ENCODE measurements around the gene BRD3OS.

The BRD3OS gene

DNA sequence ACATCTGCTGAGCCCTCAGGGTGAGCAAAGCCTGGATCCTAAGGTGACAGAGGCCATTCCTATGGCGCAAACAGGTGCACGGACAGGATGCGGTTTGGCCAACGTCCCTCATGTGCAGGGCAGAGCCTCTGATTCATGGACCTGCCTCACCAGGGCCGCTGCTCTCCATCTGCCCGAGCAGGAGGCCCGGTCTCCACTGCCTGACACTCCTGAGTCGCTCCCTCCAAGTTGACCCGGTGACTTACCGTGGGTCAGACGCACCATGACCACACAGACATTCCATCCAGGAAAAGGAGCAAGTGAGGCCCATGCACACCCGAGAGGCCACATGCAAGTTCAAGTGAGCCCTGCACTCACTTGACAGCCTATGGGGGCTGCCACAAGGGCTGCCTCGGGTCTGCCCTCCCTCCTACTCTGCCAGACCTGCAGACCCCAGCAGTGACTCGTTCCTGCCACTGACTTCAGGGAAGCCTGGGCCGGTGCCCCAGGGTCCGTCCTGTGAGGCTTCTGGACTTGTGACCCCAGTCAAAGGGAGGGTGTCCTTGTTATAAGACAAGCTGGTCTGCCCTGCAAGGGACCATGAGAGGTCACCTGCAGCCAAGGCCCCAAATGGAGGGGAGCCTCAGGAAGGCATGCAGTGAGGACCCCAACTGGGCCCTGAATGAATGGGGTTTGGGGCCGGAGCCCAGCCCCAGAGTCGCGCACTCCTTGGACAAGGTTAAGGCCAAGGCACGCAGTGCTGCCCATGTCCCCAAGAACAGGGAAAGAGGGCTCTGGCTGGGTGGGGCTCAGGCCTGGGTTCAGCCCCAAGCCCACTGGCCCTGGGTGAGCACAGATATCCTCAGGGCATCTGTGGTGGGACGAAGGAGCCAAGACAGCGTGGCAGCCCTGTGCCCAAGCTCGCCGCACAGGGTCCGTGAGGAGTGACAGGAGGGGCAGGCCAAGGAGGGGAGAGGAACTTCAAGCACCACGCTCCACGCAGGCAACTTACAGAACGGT is 10.1 kb downstream of the BRD3OS start:
- no peak for FAIRE-seq

DNA sequence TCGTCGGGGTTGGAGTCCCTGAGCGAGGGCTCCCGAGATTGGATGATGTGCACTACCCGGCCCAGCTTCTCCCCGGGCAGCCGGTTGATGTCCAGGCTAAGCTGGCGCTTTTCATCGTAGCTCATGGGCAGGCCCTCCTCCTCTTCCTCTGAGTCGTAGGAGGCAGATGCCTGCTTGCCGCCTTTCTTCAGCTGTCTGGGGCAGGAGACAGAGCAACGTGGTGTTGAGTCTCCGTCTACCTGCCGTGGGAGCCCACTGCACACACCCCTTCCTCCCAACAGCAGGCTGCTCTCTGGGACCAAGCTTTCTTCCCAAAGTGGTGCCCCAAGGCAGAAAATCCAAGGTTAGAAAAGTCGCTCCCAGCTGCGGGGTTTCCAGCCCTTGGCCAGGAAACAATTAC is 10.8 kb downstream of the BRD3OS start:
- FAIRE-seq: no peak

DNA sequence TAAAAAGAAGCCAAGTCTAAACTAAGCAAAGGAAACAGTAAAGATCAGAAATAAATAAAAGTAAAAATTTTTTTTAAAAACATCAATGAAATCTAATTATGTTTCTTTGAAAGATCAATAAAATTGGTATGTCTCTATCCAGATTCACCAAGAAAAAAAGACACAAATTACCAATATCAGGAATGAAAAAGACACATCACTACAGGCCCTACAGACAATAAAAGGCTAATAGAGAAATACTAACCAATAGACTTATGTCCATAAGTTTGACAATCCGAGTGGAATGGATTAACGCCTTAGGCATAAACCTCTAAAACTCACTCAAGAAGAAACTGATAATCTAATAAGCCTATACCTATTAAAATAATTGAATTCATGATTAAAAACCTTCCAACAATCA is 12.4 kb downstream of the BRD3OS start:
- peak; percentile 39 for FAIRE-seq

DNA sequence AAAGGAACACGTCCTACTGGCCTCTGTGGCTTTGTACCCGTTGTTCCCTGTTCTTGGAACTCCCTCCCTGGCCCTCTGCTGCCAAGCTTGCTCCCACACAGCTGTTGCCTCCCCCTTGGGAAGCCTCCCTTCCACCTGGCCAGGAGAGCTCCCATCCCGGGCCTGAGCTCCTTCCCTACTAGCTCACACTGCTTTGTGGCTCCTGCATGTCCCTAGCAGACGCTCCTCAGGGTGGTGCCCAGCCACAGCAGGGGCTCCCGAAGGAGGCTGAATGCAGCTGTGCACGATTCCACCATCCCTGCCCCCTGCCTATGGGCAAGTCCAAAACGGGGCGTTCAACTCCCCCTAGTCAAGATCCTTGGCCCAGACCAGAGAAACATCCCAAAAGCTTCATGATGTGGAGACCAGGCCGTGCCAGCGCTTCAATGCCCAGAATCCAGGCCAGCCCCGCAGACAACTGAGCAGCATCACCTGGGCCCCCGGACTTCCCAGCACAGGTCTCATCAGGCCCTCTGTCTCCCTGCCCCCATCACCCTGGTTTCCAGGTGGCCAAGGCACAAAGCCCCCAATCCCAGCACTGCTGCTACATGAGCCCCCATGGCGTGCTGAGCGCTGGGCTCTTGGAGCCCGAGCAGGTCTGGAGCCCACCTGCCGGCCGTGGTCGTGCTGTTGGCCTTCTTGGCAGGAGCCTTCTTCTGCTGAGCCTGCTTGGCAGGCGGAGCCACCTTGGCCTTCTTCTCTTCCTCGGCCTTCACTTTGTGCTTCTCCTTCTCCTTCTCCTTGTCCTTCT is 14.3 kb downstream of the BRD3OS start:
- FAIRE-seq: no peak

DNA sequence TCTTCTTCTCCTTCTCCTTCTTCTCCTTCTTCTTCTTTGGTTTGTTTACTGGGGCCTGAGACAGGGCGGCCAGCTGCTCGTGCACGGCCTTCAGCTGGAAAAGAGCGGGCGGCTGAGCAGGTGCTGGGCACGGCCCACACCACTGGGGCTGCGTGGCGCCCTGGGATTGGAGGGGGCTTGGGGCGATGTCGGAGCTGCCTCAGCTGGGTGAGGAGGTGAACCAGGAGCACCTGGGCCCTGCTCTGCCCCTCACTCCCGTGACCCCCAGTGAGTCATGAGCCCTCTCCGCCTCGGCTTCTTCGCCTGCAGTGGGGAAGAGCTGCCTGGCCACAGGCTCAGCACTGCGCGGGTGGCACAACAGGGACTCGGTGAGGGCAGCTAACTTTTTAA is 14.9 kb downstream of the BRD3OS start:
- no peak for FAIRE-seq

DNA sequence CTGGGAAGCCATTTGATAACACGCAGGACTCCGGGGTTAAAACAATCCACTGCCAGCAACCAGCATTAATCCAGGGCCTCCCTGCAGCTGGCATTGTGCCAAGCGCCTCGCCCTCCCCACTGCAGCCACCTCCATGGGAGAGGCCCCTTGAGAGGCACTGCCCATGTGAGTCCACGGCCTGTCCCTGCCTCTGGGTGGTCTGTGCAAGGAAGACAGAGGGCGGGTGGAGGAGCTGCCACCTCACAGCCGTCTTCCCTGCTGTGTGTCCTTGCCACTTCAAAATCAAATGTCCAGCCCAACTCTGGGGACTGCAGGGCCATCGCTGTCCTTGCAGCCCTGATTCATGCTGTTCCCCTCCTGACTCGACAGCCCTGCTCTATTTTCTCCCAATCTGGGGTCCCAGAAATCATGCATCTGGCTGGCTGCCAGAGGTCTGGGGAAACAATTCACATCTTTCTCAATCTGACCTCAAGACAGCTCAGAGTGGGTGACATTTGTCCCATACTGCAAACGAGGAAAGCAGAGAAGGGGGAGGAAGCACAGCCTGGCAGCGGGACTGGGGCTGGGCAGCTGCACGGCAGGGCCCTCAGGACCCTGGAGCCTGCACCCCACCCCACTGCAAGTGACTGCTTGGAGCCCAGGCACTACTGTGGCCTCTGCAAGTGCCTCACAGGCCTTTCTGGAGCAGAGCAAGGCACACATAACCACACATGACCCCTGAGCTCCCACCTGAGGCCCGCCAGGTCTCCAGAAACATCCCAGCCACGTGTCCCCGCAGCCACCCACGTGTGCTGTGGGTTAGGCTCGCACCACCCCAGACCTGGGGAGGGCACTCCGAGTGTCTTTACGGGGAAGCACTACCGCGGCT is 15.7 kb downstream of the BRD3OS start:
- FAIRE-seq: no peak

DNA sequence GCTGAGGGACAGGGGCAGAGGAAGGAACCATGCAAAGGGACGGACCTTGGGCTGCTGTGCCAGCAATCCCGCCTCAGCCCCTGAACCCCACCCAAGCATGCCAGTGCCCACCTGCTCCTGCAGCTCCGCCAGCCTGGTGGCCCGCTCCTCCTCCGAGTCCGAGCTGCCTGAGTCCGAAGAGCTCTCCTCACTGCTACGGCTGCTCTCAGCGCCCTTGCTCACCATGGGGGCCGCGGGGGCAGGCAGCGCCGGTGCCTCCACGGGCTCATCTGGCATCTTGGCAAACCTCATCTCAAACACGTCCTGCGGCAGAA is 16.3 kb downstream of the BRD3OS start:
- no peak for FAIRE-seq

DNA sequence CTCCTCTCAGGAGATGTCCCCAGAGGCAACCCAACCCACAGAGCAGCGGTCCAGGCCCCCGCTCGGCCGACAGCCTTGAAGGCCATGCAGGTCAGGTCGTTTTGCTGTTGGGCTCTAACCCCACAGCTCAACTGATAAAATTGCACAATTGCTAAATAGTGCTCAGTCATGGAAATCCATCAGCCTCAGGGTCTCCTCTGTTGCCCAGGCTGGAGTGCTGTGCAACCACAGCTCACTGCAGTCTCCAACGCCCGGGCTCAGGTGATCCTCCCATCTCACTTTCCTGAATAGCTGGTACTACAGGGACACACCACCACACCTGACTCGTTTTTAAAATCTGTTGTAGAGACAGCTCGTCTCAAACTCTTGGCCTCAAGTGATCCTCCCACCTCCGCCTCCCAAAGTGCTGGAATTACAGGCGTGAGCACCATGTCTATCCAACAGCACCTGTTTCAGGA is 18.3 kb downstream of the BRD3OS start:
- no peak for FAIRE-seq

DNA sequence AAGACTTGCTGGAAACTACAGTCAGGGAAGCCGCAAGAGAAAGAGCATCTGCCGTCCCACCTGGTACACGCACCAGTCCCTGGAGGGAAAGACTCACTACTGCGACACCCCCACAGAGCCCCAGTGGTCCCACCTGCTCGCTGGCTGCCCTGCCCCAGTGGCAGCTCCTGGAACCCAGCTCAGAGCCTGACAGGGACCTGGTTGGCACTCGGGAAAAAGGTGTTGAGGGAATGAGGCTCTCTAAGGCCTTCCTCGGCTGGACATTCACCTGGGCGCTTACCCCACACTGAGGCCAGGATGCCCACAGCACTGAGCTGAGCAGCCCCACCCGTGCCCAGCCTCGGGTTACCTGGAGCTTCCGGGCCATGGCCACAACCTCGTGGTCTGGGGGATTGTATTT is 19.7 kb downstream of the BRD3OS start:
- FAIRE-seq: no peak

DNA sequence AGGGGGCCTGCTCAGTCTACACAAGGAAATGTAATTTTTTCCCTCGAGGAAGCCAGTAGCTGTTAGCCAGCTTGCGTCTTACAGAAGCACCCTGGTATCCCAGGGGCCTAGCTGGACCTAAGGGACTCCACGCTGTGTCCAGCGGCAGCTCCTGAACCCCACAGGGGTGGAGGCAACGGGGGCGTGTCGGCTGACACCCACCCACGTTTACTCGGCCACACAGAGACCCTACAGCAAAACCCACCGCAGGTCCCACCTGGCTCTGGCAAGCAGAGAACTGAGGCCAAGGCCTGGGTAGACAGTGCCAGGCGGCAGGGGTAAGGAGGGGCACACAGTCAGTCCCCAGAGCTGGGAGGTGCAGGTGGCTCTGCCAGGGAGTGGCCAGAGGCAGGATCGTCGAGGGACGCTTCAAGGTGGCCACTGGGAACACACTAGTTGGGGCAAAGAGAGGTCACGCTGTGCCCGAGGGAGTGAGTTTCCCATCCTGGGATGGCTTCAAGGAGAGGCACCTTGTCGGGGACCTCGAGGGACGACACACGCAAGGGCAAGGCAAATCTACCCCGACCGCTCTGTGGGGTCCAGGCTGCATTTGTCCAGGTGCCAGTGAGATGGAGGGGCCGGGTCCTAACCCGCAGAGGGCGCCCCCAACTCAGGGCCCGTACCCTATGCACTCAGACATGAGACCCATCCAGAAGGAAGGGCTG is 20.7 kb downstream of the BRD3OS start:
- FAIRE-seq: no peak

DNA sequence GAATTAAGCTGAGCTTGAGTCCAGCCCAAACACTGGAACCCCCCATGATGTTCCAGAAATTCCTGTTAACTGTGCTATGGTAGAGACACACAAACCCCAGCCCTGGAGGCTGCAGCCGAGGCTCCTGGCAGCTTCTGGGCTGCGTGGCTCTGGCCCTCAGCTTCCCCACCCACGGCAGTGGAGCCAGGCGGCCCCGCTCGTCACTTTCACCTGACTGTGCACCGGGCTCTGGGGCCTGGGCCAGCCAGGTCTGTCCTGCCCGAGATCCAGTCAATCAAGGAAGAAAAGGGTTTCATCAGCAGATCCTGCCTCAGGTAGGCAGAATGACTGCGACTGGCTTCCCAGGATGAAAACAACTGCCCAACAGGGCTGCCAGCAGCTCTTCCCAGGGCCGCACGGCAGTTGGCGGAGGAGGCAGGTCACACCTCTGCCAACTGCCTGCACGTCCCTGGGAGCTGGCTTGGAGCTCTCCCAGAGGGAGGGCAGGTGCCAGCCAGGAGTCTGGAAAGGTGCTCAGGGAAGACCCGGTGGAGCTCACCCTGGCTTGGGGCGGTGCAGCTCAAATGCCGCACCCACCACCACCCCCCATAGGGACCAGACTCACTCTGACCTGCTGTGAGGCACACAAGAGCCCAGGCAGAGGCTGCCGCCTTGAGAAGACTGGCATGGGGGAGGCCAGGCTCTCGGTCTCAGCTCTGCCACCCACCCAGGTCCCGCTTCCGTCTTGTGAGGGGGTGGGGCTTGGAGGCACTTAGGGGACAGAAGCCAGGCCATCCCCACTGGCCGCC is 21.8 kb downstream of the BRD3OS start:
- no peak for FAIRE-seq

DNA sequence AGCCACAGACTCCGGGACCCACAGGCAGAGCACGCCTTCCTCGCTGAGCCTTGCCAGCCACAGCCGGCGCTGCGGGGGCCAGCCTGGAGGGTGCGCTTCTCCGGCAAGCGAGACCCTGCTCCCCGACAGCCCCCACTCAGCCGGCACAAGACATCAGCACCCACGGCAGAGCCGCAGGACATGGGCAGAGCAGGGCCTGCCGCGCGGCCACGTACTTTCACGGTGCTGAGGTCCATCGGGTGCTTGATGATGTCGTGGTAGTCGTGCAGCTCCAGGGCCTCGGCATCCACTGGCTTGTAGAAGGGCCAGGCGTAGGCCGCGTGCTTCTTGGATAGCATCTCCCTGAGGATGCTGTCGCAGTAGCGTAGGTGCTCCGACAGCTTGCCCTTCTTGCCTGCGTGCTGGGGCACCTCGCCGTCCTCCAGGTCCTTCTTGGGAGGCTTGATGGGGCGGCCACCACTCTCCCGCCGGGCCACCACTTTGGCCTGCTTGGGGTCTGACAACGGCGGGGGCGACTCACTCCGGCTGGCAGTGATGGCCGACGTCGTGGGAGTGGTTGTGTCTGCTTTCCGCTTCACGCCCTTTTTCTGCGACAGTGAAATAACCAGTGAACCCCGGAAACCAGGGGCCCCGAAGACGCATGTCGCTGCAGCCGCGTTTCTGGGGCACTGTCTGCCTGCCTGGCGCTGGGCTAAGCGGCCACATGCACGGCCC is 22.7 kb downstream of the BRD3OS start:
- no peak for FAIRE-seq

DNA sequence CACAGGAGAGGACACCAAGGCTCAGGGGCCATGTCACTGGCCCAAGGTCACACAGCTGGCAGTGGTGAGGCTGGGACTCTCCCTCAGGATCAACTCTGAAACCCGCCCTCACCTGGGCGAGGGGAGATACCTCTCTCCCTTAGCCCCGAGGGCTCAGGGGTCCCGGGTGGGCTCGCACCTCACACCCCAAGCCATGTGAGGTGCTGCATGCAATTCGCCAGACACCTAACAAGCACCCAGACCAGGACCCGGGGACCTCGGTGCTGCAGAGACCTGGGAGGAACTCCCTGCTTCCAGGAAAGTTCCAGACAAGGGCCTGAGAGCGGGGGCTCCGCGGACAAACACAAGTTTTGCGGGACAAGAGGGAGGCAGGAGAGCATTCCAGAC is 23.3 kb downstream of the BRD3OS start:
- no peak for FAIRE-seq

DNA sequence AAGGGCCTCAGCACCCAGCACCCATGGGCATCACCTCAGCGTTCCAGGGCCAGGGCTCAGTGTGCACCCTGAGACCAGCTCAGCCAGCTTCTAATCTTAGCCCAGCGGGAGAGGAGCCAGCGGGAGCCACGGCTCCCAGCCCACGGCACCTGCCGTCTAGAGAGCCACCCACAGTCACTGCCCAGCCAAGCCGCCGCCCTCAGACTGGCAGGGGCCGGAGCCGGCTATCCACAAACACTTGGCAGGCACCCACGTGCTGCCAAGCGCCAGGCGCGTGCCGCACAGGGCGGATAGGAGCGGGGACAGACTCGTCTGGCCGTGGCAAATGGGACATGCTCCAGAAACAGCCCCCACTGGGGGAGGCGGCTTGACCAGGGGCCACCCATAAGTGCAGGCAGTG is 24.0 kb downstream of the BRD3OS start:
- FAIRE-seq: no peak

DNA sequence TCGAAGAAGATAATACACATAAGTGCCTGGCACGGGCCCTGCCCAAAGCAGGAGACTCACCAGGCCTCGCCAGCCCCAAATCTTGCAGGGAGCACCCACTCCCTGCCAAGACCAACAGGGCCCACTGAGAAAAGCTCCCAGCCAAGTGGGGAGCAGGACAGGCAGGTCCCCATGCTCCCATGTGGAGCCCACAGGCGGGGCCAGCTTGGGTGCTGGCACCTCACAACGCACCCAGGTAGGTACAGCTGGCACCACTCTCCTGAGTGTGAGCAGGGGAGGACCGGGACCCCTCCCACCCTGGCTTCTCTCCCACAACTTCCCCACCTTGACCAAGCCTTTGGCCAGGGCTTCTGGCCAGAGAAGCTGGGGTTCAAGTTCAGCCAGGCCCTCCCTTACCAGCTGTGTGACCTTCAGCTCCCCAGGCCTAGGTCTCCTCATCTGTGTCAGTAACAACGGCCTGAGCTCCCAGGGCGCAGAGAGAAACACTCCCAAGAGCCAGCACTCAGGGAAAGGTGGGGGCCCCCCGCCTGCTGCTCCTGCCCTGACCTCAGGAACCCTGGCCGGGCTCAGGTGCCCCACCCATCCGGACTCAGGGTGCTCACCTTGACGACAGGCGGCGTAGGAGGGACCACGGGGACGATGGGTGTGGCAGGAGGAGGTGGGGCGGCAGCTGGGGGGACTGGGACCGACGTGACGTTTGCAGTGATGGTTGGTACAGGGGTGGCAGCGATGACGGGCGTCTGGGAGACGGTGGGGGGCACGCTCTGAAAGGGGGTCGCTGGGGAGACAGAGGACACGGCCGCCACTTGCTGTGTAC is 24.7 kb downstream of the BRD3OS start:
- no peak for FAIRE-seq

DNA sequence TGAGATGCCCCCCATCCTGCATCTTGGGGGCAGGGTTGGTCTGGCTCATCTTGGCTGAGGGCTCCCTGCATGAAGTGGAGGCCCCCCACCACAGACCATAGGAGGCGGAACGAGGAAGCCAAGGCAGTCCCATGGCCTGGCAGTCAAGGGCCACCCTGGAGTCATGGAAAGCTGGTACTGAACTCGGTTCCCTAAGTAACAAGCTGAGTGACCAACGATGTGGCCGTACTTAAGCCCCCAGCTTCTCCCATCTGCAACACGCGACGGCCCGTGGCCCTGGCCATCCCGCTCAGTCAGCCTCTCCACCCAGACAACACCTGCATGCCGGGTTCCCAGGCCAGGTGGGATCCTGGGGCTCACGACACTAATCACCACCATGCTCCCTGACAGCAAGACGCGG is 25.4 kb downstream of the BRD3OS start:
- no peak for FAIRE-seq

DNA sequence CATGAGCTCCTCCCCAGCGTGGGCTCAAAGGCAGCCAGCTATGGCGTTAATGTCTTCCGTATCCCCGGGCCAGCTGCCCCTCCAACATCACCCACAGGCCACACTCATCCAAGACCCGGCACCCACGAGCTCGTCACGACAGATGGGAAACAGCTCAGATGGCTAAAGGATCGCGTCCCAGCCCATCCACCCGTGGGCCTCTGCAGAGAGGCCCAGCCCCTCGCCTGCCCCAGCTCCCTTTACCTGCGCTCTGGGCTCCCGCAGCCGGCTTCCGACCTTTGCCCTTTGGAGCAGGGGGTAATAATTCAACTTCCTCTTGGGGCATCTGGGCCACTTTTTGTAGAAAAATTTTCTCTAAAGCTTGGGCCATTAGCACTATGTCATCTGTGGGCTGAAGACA is 26.0 kb downstream of the BRD3OS start:
- no peak for FAIRE-seq

DNA sequence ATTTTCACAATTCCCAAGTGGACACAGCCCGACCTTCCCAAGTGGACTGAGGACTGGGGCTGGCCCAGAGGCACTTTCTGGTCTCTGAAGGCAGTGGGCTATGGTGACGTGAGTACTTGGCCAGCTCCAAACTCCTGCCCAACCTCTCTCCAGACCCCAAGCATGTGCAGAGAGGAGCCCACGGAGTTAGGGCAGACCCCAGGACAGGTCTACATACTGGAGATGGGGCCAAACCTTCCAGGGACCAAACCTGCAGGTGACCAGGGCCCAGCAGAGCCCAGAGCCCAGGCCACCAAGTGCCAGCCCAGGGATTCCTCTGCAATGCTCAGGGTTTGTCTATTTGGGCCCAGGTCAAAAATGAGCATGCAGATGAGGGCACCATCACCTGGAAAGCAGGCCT is 27.2 kb downstream of the BRD3OS start:
- FAIRE-seq: no peak

DNA sequence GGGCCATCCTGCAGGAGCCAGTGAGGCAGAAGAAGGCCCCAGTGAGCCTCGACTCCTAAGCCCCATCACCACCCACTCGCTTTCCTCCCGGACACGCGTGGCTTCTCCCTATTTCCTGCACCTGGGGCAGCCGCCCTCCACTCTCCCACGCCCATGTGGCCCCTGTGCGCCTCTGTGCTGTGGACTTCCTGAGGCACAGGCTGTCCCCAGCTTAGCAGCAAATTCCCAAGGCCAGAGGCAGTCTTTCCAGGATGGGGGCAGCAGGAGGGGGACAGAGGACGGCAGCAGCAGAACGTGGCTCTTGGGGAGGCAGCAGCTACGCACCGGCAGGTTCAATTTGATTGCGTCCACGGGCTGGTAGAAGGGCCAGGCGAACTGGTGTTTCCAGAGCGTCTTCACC is 27.7 kb downstream of the BRD3OS start:
- FAIRE-seq: no peak

DNA sequence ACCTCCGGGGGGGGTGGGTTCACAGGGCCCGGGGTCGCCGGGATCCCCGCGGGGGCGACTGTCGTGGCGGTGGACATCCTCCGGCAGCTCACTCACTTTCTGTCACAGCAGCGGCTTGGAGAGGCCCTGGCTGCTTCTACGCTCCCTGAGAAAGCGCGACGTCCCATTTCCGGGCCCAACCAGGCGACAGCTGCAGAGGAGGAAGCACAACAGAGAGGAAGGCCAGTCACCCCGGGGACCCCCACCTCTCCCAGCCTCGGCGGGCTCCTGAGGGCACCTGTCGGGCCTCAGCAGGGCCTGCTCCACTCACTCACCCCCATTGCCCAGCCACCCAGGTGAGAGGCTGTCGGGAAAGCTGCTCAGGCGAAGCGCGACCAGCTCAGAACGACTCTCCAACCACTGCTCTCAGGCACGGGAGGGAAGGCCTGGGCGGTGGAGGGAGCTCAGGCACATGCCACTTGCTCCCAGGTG is 28.2 kb downstream of the BRD3OS start:
- no peak for FAIRE-seq
